Measurements from ENCODE around the gene UBA6. TPM values are rescaled to one million over a fixed set of nuclear protein-coding genes. Genes with fewer than 3 reads are reported as not detected.
A peak's percentile ranks its signal among the peaks of the same experiment; 100 is the strongest.
"Not testable (repeated sequence)": the region's sequence is repeated elsewhere in the genome, so short reads cannot be mapped to it uniquely, and the experiment has no call there.

UBA6 gene
- total RNA-seq, 2 donors from 2014 or later: 95.9 to 103 TPM

DNA sequence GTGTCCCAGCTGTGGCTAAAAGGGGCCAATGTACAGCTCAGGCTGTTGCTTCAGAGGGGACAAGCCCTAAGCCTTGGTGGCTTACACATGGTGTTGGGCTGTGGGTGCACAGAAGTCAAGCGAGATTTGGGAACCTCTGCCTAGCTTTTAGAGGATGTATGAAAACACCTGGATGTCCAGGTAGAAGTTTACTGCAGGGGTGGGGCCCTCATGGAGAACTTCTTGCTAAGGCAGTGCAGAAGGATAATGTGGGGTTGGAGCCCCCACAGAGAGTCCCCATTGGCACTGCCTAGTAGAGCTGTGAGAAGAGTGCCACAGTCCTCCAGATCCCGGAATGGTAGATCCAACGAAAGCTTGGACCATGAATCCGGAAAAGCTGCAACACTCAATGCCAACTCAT lies 40.5 kb downstream of the UBA6 start:
- Mint-ChIP-seq H3K4me3 (no peak overlapping the region), H3K27me3 (no peaks in the 10 kb centered on the region), H3K36me3 (ENCODE audit: low read depth) (peaks cover 93% of the 10 kb centered on the region), H3K9me3 (no peaks in the 10 kb centered on the region), H3K4me1 (peaks cover 19% of the 10 kb centered on the region), H3K27ac (no peak overlapping the region)
- ATAC-seq (replicated peaks): no peak

DNA sequence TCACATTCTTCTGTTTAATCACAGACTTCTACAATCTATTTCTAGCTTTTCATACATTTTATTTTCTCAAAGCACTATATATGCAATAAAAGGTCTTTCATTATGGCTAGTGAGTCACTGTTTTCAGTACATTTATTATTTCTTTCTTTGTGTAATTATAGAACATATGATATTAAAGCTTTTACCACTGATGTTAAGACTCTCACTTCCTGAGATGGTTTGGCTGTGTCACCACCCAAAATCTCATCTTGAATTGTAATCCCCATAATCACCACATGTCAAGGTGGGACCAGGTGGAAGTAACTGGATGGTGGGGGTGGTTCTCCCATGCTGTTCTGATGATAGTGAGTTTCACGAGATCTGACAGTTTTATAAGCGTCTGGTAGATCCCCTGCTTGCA lies 41.9 kb downstream of the UBA6 start:
- H3K4me3 Mint-ChIP-seq: no peak overlapping the region
- peak; percentile 47 for ATAC-seq (replicated peaks)
- no peaks in the 10 kb centered on the region for H3K9me3 Mint-ChIP-seq
- H3K36me3 Mint-ChIP-seq (ENCODE audit: low read depth): peaks cover 95% of the 10 kb centered on the region
- peaks cover 19% of the 10 kb centered on the region for H3K4me1 Mint-ChIP-seq
- peak overlapping the region; percentile 90 for H3K27ac Mint-ChIP-seq
- no peaks in the 10 kb centered on the region for H3K27me3 Mint-ChIP-seq

DNA sequence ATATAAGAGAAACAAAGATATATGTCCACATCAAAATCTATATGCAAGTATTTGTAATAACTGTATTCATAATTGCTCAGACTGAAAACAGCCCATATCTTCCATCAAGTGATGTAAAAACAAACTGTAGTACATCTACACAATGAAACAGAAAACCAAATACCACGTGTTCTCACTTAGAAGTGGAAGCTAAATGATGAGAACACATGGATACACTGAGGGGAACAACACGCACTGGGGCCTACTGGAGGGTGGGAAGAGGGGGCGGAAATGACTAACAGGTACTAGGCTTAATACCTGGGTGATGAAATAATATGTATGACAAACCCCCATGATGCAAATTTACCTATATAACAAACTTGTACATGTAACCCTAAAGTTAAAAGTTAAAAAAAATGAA lies 42.7 kb downstream of the UBA6 start:
- Mint-ChIP-seq H3K4me3 (peak overlapping the region; percentile 49), H3K27ac (peak overlapping the region; percentile 90), H3K27me3 (no peaks in the 10 kb centered on the region), H3K4me1 (peaks cover 19% of the 10 kb centered on the region), H3K9me3 (no peaks in the 10 kb centered on the region), H3K36me3 (ENCODE audit: low read depth) (peaks cover 95% of the 10 kb centered on the region)
- ATAC-seq (replicated peaks): peak; percentile 92

DNA sequence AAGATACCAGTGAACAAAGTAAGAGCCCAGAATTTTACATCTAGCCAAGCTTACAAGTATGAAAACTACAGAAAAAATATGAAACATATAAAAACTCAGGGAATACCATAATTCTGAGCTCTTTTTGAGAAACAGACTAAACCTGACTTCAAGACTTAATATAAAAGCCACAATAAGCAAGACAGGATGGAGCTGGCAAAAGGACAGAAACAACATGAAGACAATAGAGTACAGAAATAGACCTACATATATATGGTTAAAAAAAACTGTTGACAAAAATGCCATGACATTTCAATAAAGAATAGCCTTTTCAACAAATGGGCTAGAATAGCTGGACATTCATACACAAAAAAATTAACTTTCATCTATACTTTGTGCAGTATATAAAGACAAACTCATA lies 49.4 kb downstream of the UBA6 start:
- Mint-ChIP-seq H3K4me1 (peaks cover 1% of the 10 kb centered on the region), H3K27me3 (no peaks in the 10 kb centered on the region), H3K9me3 (no peaks in the 10 kb centered on the region), H3K4me3 (no peak overlapping the region), H3K27ac (peak overlapping the region; percentile 24), H3K36me3 (ENCODE audit: low read depth) (peaks cover 82% of the 10 kb centered on the region)
- ATAC-seq (replicated peaks): no peak

DNA sequence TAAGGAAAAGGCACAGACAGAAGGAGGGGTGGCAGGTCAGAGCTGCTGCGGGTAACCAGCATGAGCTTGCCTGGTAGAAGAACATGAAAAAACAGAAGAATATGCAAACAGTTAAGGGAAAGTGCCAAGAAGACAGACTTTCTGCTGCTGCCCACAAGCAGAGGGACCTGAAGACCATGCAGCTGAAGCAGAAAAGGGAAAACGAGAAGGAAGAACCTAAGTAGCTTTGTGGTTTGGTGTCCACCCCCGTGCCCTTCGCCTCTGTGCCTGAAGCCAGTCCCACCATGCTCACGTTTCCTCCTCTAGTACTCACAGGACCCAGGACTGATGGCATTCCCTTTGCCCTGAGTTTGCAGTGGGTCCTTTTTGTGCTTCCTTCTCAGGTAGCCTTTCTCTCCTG lies 62.8 kb downstream of the UBA6 start:
- Mint-ChIP-seq H3K9me3 (no peaks in the 10 kb centered on the region), H3K36me3 (ENCODE audit: low read depth) (peaks cover 84% of the 10 kb centered on the region), H3K4me1 (no peaks in the 10 kb centered on the region), H3K4me3 (no peak overlapping the region), H3K27me3 (no peaks in the 10 kb centered on the region), H3K27ac (no peak overlapping the region)
- no peak for ATAC-seq (replicated peaks)

DNA sequence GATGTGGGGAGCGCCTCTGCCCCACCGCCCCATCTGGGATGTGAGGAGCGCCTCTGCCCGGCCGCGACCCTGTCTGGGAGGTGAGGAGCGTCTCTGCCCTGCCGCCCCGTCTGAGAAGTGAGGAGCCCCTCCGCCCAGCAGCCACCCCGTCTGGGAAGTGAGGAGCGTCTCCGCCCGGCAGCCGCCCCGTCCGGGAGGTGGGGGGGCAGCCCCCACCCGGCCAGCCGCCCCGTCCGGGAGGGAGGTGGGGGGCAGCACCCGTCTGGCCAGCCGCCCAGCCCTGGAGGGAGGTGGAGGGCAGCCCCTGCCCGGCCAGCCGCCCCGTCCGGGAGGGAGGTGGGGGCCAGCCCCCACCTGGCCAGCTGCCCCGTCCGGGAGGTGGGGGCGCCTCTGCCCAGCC lies 64.0 kb downstream of the UBA6 start:
- H3K4me1 Mint-ChIP-seq, H3K27me3 Mint-ChIP-seq: not testable (repeated sequence)
- H3K36me3 Mint-ChIP-seq (ENCODE audit: low read depth): peaks cover 84% of the 10 kb centered on the region

DNA sequence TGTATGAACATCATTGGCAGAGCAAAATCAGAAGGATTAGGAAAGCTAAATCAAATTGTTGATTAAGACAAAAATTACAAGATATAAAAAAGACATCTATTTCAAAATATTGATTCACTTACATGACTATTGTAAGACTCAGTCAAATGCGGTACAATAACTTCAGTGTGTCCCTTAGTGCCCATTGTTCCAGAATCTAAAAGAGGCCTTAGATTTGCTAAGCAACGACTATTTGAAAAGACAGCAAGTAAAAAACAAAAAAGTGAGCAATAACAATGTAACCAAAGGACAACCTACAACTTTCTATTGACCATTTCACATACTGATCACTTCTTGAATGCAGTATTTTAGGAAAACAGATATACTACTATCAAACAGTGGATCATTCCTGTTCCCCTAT lies 65.6 kb downstream of the UBA6 start:
- Mint-ChIP-seq H3K36me3 (ENCODE audit: low read depth) (peaks cover 93% of the 10 kb centered on the region), H3K9me3 (no peaks in the 10 kb centered on the region)
- ATAC-seq (replicated peaks): no peak

More for the DNA sequence above, 64.0 kb downstream of the UBA6 start:
- H3K9me3 Mint-ChIP-seq; ATAC-seq (replicated peaks); H3K4me3 Mint-ChIP-seq; H3K27ac Mint-ChIP-seq: not testable (repeated sequence)

DNA sequence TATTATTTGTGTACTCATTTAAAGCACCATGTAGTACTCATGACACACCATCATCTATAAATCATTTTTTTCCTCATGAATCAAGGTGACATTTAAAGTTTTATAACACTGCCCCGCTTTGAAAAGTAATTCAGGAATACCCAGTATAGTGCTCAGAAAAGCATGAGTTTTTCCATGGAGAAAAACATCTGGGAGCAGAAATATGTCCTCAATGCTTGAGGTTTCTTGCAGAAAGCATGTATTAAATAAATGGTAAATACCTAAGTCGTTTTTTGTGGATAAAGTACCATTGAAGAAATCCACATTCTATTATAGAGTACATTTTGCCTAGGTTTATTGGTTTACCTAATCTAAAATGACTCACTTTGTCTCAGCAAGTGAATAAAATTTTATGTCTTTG lies 66.2 kb downstream of the UBA6 start:
- H3K4me3 Mint-ChIP-seq: no peak overlapping the region
- H3K4me1 Mint-ChIP-seq: no peaks in the 10 kb centered on the region
- no peak for ATAC-seq (replicated peaks)
- no peak overlapping the region for H3K27ac Mint-ChIP-seq
- no peaks in the 10 kb centered on the region for H3K9me3 Mint-ChIP-seq
- H3K36me3 Mint-ChIP-seq (ENCODE audit: low read depth): peaks cover 93% of the 10 kb centered on the region
- no peaks in the 10 kb centered on the region for H3K27me3 Mint-ChIP-seq

More for the DNA sequence above, 65.6 kb downstream of the UBA6 start:
- no peak overlapping the region for H3K27ac Mint-ChIP-seq
- no peaks in the 10 kb centered on the region for H3K27me3 Mint-ChIP-seq
- no peaks in the 10 kb centered on the region for H3K4me1 Mint-ChIP-seq
- H3K4me3 Mint-ChIP-seq: no peak overlapping the region

DNA sequence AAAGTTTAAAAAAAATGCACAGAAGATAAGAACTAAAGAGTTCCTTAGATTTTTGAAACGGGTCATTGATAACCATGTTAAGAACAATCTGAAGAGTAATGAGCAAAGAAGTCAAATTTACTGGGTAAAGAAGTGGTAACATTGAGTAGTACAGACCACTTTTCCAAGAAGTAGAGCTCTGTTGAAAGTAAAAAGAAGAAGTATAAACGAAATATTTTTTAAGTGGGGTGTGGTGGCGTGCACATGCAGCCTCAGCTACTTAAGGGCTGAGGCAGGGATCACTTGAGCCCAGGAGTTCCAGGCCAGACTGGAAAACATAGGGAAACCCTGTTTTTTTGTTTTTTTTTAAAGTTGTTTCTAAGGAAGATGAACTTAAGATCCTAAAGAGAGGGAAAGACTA lies 68.5 kb downstream of the UBA6 start:
- H3K4me1 Mint-ChIP-seq: no peaks in the 10 kb centered on the region
- no peaks in the 10 kb centered on the region for H3K9me3 Mint-ChIP-seq
- no peak for ATAC-seq (replicated peaks)
- no peaks in the 10 kb centered on the region for H3K27me3 Mint-ChIP-seq
- H3K27ac Mint-ChIP-seq: no peak overlapping the region
- peaks cover 95% of the 10 kb centered on the region for H3K36me3 Mint-ChIP-seq (ENCODE audit: low read depth)
- H3K4me3 Mint-ChIP-seq: no peak overlapping the region

DNA sequence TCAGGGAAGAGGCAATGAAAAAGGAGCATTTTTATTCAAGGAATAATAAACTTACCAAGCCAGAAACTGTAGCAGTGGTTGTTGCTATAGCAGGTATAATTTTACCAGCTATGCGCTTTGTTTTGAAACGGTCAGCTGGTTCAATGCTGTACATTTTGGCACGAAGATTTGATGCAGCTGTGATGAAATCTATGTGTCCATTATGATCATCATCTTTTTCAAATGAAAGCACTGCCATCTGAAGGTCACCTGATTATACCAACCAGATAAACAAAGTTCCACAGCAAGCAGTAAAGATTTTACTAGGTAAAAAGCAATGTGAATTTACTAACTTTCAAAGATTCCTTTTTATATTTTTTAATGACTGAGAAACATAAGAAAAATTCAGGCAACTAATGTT lies 76.0 kb downstream of the UBA6 start:
- H3K9me3 Mint-ChIP-seq: no peaks in the 10 kb centered on the region
- no peak overlapping the region for H3K4me3 Mint-ChIP-seq
- H3K27me3 Mint-ChIP-seq: no peaks in the 10 kb centered on the region
- ATAC-seq (replicated peaks): no peak
- no peak overlapping the region for H3K27ac Mint-ChIP-seq
- H3K36me3 Mint-ChIP-seq (ENCODE audit: low read depth): peaks cover 97% of the 10 kb centered on the region
- H3K4me1 Mint-ChIP-seq: no peaks in the 10 kb centered on the region

DNA sequence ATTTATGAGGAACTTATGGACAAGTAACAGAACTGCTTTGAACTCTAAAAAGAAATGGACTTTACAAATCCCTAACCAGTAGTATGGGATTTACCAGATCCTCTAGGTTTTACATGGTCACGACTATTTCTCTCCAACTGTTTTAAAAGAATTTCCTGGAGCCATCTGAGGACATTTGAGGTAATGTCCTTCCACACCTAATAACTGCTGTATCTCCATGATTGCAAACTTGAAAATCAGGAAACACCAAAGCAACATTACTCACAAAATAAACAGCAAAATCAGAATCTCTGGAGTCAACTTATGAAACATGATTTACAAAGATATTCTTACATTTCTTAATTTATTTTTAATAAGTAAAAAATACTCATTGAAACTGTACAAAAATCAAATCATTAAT lies 84.5 kb downstream of the UBA6 start:
- peaks cover 4% of the 10 kb centered on the region for H3K9me3 Mint-ChIP-seq
- no peak overlapping the region for H3K27ac Mint-ChIP-seq
- H3K36me3 Mint-ChIP-seq (ENCODE audit: low read depth): peaks cover 72% of the 10 kb centered on the region
- no peak overlapping the region for H3K4me3 Mint-ChIP-seq
- no peaks in the 10 kb centered on the region for H3K27me3 Mint-ChIP-seq
- no peaks in the 10 kb centered on the region for H3K4me1 Mint-ChIP-seq
- no peak for ATAC-seq (replicated peaks)

DNA sequence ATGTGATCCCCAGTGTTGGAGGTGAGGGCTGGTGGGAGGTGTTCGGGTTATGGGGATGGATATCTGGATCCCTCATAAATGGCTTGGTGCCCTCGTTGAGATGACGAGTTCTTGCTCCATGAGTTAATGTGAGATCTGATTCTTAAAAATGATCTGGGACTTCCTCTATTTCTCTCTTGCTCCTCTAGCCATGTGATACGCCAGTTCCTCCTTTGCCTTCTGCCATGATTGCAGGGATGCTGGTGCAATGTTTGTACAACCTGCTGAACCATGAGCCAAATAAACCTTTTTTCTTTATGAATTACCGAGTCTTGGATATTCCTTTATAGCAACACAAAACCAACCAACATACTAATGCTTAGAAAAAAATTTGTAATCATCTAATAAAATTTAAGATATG lies 85.8 kb downstream of the UBA6 start:
- Mint-ChIP-seq H3K4me3 (no peak overlapping the region), H3K27ac (no peak overlapping the region), H3K4me1 (no peaks in the 10 kb centered on the region), H3K9me3 (peaks cover 7% of the 10 kb centered on the region), H3K36me3 (ENCODE audit: low read depth) (peaks cover 58% of the 10 kb centered on the region), H3K27me3 (no peaks in the 10 kb centered on the region)
- no peak for ATAC-seq (replicated peaks)

DNA sequence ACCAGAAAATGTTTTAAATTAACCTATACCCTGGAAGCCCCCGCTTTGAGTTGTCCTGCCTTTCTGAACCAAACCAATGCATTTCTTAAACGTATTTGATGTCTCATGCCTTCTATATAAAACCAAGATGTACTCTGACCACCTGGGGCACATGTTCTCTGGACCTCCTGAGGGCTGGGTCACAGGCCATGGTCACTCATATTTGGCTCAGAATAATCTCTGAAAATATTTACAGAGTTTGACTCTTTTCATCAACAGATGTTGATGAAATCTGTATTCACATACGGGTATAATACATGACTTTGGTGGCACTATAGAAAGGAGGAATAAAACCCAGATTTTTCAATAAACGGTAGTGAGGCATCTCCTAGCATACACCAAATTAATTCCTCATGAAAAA lies 86.8 kb downstream of the UBA6 start:
- H3K9me3 Mint-ChIP-seq: peaks cover 11% of the 10 kb centered on the region
- H3K4me3 Mint-ChIP-seq: no peak overlapping the region
- H3K4me1 Mint-ChIP-seq: no peaks in the 10 kb centered on the region
- no peaks in the 10 kb centered on the region for H3K27me3 Mint-ChIP-seq
- ATAC-seq (replicated peaks): no peak
- H3K36me3 Mint-ChIP-seq (ENCODE audit: low read depth): peaks cover 49% of the 10 kb centered on the region
- H3K27ac Mint-ChIP-seq: no peak overlapping the region

DNA sequence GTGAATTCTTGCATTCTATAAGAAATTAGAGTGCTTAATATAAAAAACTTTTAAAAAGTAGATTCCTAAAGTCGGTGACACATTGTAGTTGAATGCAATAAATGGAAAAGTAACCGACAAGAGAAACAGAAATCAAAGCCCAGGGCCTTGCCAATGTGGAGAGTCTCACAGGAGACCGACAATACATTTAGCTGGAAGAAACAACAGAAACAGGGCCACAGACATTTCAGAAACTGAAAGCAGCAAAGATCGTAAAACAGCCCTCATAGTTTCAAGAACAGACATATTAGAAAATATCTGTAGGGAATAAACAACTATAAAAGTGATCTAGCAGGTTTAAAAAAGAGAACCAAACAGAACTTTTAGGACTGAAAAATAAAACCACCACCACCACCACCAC lies 92.9 kb downstream of the UBA6 start:
- Mint-ChIP-seq H3K9me3 (peaks cover 7% of the 10 kb centered on the region), H3K4me1 (no peaks in the 10 kb centered on the region), H3K27ac (peak overlapping the region; percentile 16), H3K4me3 (peak overlapping the region; percentile 2), H3K36me3 (ENCODE audit: low read depth) (no peaks in the 10 kb centered on the region), H3K27me3 (no peaks in the 10 kb centered on the region)
- no peak for ATAC-seq (replicated peaks)

DNA sequence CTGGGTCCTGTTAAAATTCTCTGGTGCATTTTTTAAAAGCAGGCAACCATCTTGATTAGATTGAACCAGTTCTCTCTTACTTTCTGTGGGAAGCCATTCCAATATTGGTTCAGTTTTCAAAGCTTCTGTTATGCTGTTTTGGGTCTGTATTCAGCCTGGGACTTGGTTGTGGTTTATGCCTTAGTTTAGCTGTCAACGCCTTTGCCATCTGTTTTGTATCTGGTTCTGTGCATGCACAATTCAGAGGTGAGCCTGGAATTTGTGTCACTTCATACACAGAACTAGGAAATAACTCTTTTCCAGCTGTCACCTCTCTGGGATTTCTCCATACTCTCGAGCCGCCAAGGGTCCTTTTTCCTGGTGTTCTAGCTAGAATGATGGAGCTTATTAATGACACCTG lies 96.2 kb downstream of the UBA6 start:
- Mint-ChIP-seq H3K27me3 (no peaks in the 10 kb centered on the region), H3K36me3 (ENCODE audit: low read depth) (no peaks in the 10 kb centered on the region), H3K4me1 (no peaks in the 10 kb centered on the region), H3K9me3 (peaks cover 4% of the 10 kb centered on the region), H3K4me3 (no peak overlapping the region), H3K27ac (no peak overlapping the region)
- no peak for ATAC-seq (replicated peaks)

DNA sequence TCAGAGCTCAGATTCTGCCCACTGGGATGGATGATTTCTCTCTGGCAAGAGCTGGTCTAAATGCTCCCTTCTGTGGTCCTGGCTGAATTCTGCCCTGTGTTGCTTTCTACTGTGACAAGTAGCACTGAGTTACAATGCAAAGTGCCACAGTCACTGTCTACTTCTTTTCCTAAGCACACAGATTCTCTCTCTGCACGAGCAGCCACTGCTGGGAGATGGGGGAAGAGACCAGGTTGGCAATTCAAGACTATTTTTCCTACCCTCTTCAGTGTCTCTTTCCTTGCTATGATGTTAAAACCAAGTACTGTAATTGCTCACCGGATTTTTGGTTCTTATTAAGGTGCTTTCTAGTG lies 97.0 kb downstream of the UBA6 start:
- ATAC-seq (replicated peaks): no peak
- no peak overlapping the region for H3K27ac Mint-ChIP-seq
- no peaks in the 10 kb centered on the region for H3K4me1 Mint-ChIP-seq
- H3K27me3 Mint-ChIP-seq: no peaks in the 10 kb centered on the region
- no peaks in the 10 kb centered on the region for H3K36me3 Mint-ChIP-seq (ENCODE audit: low read depth)
- H3K9me3 Mint-ChIP-seq: peaks cover 3% of the 10 kb centered on the region
- no peak overlapping the region for H3K4me3 Mint-ChIP-seq
